ENCODE data around the gene C20orf202. TPM values are rescaled to one million over a fixed set of nuclear protein-coding genes. Genes with fewer than 3 reads are reported as not detected.

Gene C20orf202
- polyA plus RNA-seq, 3 donors, result 0.12 TPM; not detected in 2

GRCh38 chr20:1188347-1188746 lies 14.9 kb upstream of the C20orf202 start:
- Mint-ChIP-seq H3K4me3 (no peak overlapping the region), H3K36me3 (peaks cover 0 to 10% of the 10 kb centered on the region in 2 donors), H3K9me3 (peaks cover 4 to 13% (median 5%) of the 10 kb centered on the region in 7 donors), H3K27ac (no peak overlapping the region), H3K27me3 (ENCODE audit: low read depth in 3 of 3) (peaks cover 23 to 35% (median 25%) of the 10 kb centered on the region in 3 donors), H3K4me1 (peaks cover 15% of the 10 kb centered on the region)
- no peak overlapping the region for H3K4me3 ChIP-seq (replicated peaks in 1 of 3; ENCODE audit: low read depth in 2 of 3, low read length in 3 of 3)
- no peaks in the 10 kb centered on the region for H4K20me1 ChIP-seq (ENCODE audit: insufficient read depth, low read length)
- H3K4me1 ChIP-seq (ENCODE audit: control insufficient read depth in 1 of 2, insufficient read depth in 2 of 2, low read length in 2 of 2), result peaks cover 0 to 7% of the 10 kb centered on the region in 2 donors
- DNase-seq, result no peak
- WGBS (ENCODE audit: insufficient coverage), result no CpG with 5 or more reads among the region's 1 CpG
- no peak overlapping the region for H2AFZ ChIP-seq (ENCODE audit: insufficient read depth, low read depth, low read length, poor library complexity, severe bottlenecking)
- TF ChIP-seq CTCF (IDR thresholded peaks at IDR 0.05), result no peak
- no peak overlapping the region for H3K27ac ChIP-seq (ENCODE audit: low read depth in 1 of 2, low read length in 2 of 2)
- H3K36me3 ChIP-seq (replicated peaks in 1 of 2; ENCODE audit: control insufficient read depth in 1 of 2, insufficient read depth in 2 of 2, low read length in 2 of 2), result no peaks in the 10 kb centered on the region
- intact Hi-C loops (cut with micrococcal nuclease), result no loop called here
- no peak overlapping the region for H3K9ac ChIP-seq (ENCODE audit: insufficient read depth, low read length, poor library complexity, severe bottlenecking)
- no peak overlapping the region for H3K4me2 ChIP-seq (replicated peaks; ENCODE audit: extremely low read depth, low read length, poor library complexity, severe bottlenecking)
- H3K27me3 ChIP-seq (ENCODE audit: control insufficient read depth in 2 of 2, insufficient read depth in 2 of 2, low read length in 2 of 2), result peaks cover 18 to 31% of the 10 kb centered on the region in 2 donors
- no peaks in the 10 kb centered on the region for H3K9me3 ChIP-seq (replicated peaks in 1 of 2; ENCODE audit: control insufficient read depth in 1 of 2, insufficient read depth in 1 of 2, low read length in 2 of 2)
- no peaks in the 10 kb centered on the region for H3K79me2 ChIP-seq (ENCODE audit: insufficient read depth, low read length)

GRCh38 chr20:1189827-1190226 lies 13.4 kb upstream of the C20orf202 start:
- intact Hi-C loops (cut with micrococcal nuclease), result no loop called here
- Mint-ChIP-seq H3K4me1 (peaks cover 10% of the 10 kb centered on the region), H3K9me3 (peaks cover 0 to 8% (median 2%) of the 10 kb centered on the region in 7 donors), H3K27ac (peak overlapping the region in 2 of 7 donors; percentile 41 to 57), H3K36me3 (peaks cover 0 to 4% of the 10 kb centered on the region in 2 donors), H3K27me3 (ENCODE audit: low read depth in 3 of 3) (peaks cover 8 to 22% (median 11%) of the 10 kb centered on the region in 3 donors), H3K4me3 (peak overlapping the region in 1 of 2 donors; percentile 12)
- no peak overlapping the region for H3K9ac ChIP-seq (ENCODE audit: insufficient read depth, low read length, poor library complexity, severe bottlenecking)
- H3K27ac ChIP-seq (ENCODE audit: low read depth in 1 of 2, low read length in 2 of 2), result no peak overlapping the region
- peaks cover 0 to 5% of the 10 kb centered on the region in 2 donors for H3K4me1 ChIP-seq (ENCODE audit: control insufficient read depth in 1 of 2, insufficient read depth in 2 of 2, low read length in 2 of 2)
- WGBS (ENCODE audit: insufficient coverage), result 0% methylated on average over 1 of the region's 1 CpG
- no peaks in the 10 kb centered on the region for H3K79me2 ChIP-seq (ENCODE audit: insufficient read depth, low read length)
- H3K4me3 ChIP-seq (replicated peaks in 1 of 3; ENCODE audit: low read depth in 2 of 3, low read length in 3 of 3), result no peak overlapping the region
- no peaks in the 10 kb centered on the region for H3K36me3 ChIP-seq (replicated peaks in 1 of 2; ENCODE audit: control insufficient read depth in 1 of 2, insufficient read depth in 2 of 2, low read length in 2 of 2)
- no peaks in the 10 kb centered on the region for H4K20me1 ChIP-seq (ENCODE audit: insufficient read depth, low read length)
- H2AFZ ChIP-seq (ENCODE audit: insufficient read depth, low read depth, low read length, poor library complexity, severe bottlenecking), result no peak overlapping the region
- no peak for TF ChIP-seq CTCF (IDR thresholded peaks at IDR 0.05)
- H3K27me3 ChIP-seq (ENCODE audit: control insufficient read depth in 2 of 2, insufficient read depth in 2 of 2, low read length in 2 of 2), result peaks cover 3 to 17% of the 10 kb centered on the region in 2 donors
- no peak for DNase-seq
- no peaks in the 10 kb centered on the region for H3K9me3 ChIP-seq (replicated peaks in 1 of 2; ENCODE audit: control insufficient read depth in 1 of 2, insufficient read depth in 1 of 2, low read length in 2 of 2)
- no peak overlapping the region for H3K4me2 ChIP-seq (replicated peaks; ENCODE audit: extremely low read depth, low read length, poor library complexity, severe bottlenecking)
